Kidney (tissue), 14 donors: Measurements from ENCODE around the gene KDM5C. TPM values are rescaled to one million over a fixed set of nuclear protein-coding genes. Genes with fewer than 3 reads are reported as not detected.

ENCODE experiments used
- DNase-seq, 5 donors: peaks; one replicate each; pipeline ENCODE4 v3.0.0-alpha.2; 2013 to 2020
- FAIRE-seq: peaks from 2 replicates; lab custom pipeline; 2012; peaks lifted over from hg19 to GRCh38; lab: Jason Lieb, UNC
- H3K27ac ChIP-seq, 2 donors: one replicate each; pipeline ENCODE4 v1.7.0; 2013; ENCODE audit warnings: low read depth in 2 of 2, low read length in 2 of 2, inconsistent platforms in 1 of 2
- H3K27me3 ChIP-seq: one replicate; pipeline ENCODE4 v1.7.1; 2013; ENCODE audit warnings: low read length, inconsistent platforms; ENCODE audit not compliant: control insufficient read depth, insufficient read depth
- H3K36me3 ChIP-seq, 3 donors: one replicate each; pipeline versions ENCODE4 v1.7.0 to v1.7.1; 2013; ENCODE audit warnings: low read length in 3 of 3, control low read depth in 1 of 3, inconsistent platforms in 1 of 3; ENCODE audit not compliant: insufficient read depth in 3 of 3, control insufficient read depth in 2 of 3
- H3K4me1 ChIP-seq, 3 donors: one replicate each; pipeline versions ENCODE4 v1.7.0 to v1.7.1; 2013; ENCODE audit warnings: low read length in 3 of 3, inconsistent platforms in 1 of 3, low read depth in 1 of 3; ENCODE audit not compliant: control insufficient read depth in 2 of 3, insufficient read depth in 2 of 3
- H3K4me3 ChIP-seq, 3 donors: one replicate each; pipeline versions ENCODE4 v1.7.0 to v1.8.1; 2013; ENCODE audit warnings: low read length in 3 of 3, control low read depth in 1 of 3, inconsistent platforms in 1 of 3
- H3K9ac ChIP-seq, 3 donors: one replicate each; pipeline versions ENCODE4 v1.7.0 to v1.7.1; 2013; ENCODE audit warnings: low read length in 3 of 3, control low read depth in 1 of 3, inconsistent platforms in 1 of 3
- H3K9me3 ChIP-seq, 3 donors: one replicate each; pipeline versions ENCODE4 v1.7.0 to v1.7.1; 2013; ENCODE audit warnings: low read length in 3 of 3, control low read depth in 1 of 3, inconsistent platforms in 1 of 3; ENCODE audit not compliant: control insufficient read depth in 2 of 3, insufficient read depth in 1 of 3
- CTCF ChIP-seq: IDR thresholded peaks from 3 replicates; pipeline ENCODE4 v1.5.1; 2012; ENCODE audit warnings: mild to moderate bottlenecking, moderate library complexity, borderline replicate concordance; ENCODE audit not compliant: insufficient read depth; ENCODE audit errors: extremely low read depth
- intact Hi-C: fragments of 100-400 bp; cut with DNase I; formaldehyde crosslinking; loops from one replicate; pipeline ENCODE4 v1.11.1; 2022
- microRNA-seq: library from miRNA; unstranded; fragments of <30 nt; microRNA quantifications from one replicate; pipeline ENCODE4 v1.2.0, GENCODE V29; 2020
- polyA plus RNA-seq: library from polyadenylated mRNA; stranded (reverse); fragments of 350-450 nt; fragmentation: Illumina TruSeq; extraction: RNeasy Lipid Tissue Mini Kit (QIAGEN cat#74804); gene quantifications from one replicate; pipeline ENCODE4 v1.2.3, GENCODE V29; 2014; ENCODE audit warnings: low read depth, low replicate concordance; ENCODE audit not compliant: insufficient read depth
- total RNA-seq: library from RNA; stranded (reverse); fragmentation: NEBNext Ultra II Directional; extraction: Animal tissue kit (Norgen Biotek cat#: 25700); gene quantifications from one replicate; pipeline ENCODE4 v1.2.1, GENCODE V29; 2021
- donor health status: control.
- donor health status: control.
- donor health status: control.
- donor health status: control.
- donor health status: control.
- donor health status: DM: yes; HTN: yes; CAD: no.
- donor health status: Normal renal cell carcinoma (clear cell type).

The KDM5C gene
- total and polyA plus RNA-seq, 2 donors from 2014 or later: 14.9 to 114 TPM

DNA sequence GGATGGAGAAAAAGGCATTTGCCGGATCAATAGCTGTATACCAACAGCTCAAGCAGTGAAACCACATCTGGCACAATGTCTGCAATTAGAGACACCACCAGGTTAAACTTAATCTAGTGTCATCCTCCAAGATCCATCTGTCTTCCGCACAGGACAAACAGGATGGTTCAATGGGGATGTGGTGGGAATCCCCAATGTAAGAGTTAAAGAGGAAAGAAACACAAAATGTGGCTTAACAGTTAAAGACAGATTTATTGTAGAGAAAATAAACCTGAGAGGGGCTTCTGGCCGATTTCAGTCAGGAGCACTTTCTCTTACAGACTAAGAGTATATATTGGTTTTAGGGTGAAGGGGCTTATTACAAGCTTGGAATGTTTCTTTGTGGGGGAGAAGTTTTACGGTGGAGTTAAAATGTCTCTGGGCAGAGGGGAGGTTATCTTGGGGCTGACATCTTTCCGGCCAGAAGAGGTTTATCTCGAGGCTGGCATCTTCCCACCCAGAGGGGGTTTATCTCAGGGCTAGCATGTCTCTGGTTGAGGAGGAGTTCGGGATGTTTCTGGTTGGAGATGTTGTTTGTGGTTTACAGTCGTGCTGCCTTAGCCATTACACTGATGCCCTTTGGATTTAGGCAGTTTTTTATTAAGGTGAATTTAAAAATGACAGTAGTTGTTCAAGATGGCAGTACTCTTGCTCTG, 69.3 kb downstream of the KDM5C start:
- Histone ChIP-seq H3K4me3 (no peak overlapping the region), H3K9ac (no peak overlapping the region), H3K4me1 (no peaks in the 10 kb centered on the region), H3K9me3 (no peaks in the 10 kb centered on the region), H3K36me3 (no peaks in the 10 kb centered on the region), H3K27me3 (no peaks in the 10 kb centered on the region), H3K27ac (no peak overlapping the region)
- intact Hi-C loops: no loop called here
- no peak for TF ChIP-seq CTCF
- FAIRE-seq (no peak), DNase-seq (no peak)

- DNase-seq: no peak
- Histone ChIP-seq H3K9me3 (no peaks in the 10 kb centered on the region), H3K27me3 (no peaks in the 10 kb centered on the region), H3K4me1 (no peaks in the 10 kb centered on the region), H3K4me3 (no peak overlapping the region), H3K9ac (no peak overlapping the region), H3K36me3 (no peaks in the 10 kb centered on the region), H3K27ac (no peak overlapping the region)
- intact Hi-C loops: no loop called here
- no peak for FAIRE-seq
- no peak for TF ChIP-seq CTCF
Measured at GRCh38 chrX:53153581-53153980, 71.4 kb downstream of the KDM5C start.

Small RNA genes within 50 kb of the gene (microRNA-seq; reads per million reads assigned to microRNA genes)
- gene MIR6894: 1.0 reads per million
- gene MIR6895: not detected

Other genes with a start within 250 kb of the KDM5C start
- 5.4 TPM for gene GPR173, start 176.4 kb downstream of the KDM5C start, total RNA-seq
- gene GPR173, start 176.4 kb downstream of the KDM5C start, polyA plus RNA-seq: 1.7 TPM
- gene TSPYL2, start 142.8 kb downstream of the KDM5C start, total RNA-seq: 36.6 TPM
- gene TSPYL2, start 142.8 kb downstream of the KDM5C start, polyA plus RNA-seq: 8.0 TPM
- 11.5 TPM for gene KANTR, start 131.1 kb downstream of the KDM5C start, total RNA-seq
- gene KANTR, start 131.1 kb downstream of the KDM5C start, polyA plus RNA-seq: 3.7 TPM
- 20.9 TPM for gene IQSEC2, start 56.4 kb upstream of the KDM5C start, total RNA-seq
- 56.2 TPM for gene IQSEC2, start 56.4 kb upstream of the KDM5C start, polyA plus RNA-seq
- gene SMC1A, start 197.4 kb upstream of the KDM5C start, total RNA-seq: 59.0 TPM
- 6.2 TPM for gene SMC1A, start 197.4 kb upstream of the KDM5C start, polyA plus RNA-seq
- 2.5 TPM for gene RIBC1, start 197.7 kb upstream of the KDM5C start, total RNA-seq
- 6.4 TPM for gene RIBC1, start 197.7 kb upstream of the KDM5C start, polyA plus RNA-seq
- 95.2 TPM for gene HSD17B10, start 209.2 kb upstream of the KDM5C start, total RNA-seq
- 255 TPM for gene HSD17B10, start 209.2 kb upstream of the KDM5C start, polyA plus RNA-seq